VCaP (cell line): ENCODE results near the gene XXYLT1.

Source experiments
- H3K27ac ChIP-seq: fragments of 450-650 bp; 2 replicates; pipeline ENCODE4 v1.5.1; 2017
- TF ChIP-seq, protein P1 (sequence below): fragments of 450-650 bp; conservative IDR thresholded peaks from 2 replicates; pipeline ENCODE4 v1.5.1; 2017; ENCODE audit warnings: mild to moderate bottlenecking, moderate library complexity

Gene XXYLT1

GRCh38 chr3:195043607-195044339 is 227.2 kb downstream of the XXYLT1 start:
- H3K27ac ChIP-seq = no peak overlapping the region
- TF ChIP-seq, protein P1, sequence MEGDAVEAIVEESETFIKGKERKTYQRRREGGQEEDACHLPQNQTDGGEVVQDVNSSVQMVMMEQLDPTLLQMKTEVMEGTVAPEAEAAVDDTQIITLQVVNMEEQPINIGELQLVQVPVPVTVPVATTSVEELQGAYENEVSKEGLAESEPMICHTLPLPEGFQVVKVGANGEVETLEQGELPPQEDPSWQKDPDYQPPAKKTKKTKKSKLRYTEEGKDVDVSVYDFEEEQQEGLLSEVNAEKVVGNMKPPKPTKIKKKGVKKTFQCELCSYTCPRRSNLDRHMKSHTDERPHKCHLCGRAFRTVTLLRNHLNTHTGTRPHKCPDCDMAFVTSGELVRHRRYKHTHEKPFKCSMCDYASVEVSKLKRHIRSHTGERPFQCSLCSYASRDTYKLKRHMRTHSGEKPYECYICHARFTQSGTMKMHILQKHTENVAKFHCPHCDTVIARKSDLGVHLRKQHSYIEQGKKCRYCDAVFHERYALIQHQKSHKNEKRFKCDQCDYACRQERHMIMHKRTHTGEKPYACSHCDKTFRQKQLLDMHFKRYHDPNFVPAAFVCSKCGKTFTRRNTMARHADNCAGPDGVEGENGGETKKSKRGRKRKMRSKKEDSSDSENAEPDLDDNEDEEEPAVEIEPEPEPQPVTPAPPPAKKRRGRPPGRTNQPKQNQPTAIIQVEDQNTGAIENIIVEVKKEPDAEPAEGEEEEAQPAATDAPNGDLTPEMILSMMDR = no peak

DNA sequence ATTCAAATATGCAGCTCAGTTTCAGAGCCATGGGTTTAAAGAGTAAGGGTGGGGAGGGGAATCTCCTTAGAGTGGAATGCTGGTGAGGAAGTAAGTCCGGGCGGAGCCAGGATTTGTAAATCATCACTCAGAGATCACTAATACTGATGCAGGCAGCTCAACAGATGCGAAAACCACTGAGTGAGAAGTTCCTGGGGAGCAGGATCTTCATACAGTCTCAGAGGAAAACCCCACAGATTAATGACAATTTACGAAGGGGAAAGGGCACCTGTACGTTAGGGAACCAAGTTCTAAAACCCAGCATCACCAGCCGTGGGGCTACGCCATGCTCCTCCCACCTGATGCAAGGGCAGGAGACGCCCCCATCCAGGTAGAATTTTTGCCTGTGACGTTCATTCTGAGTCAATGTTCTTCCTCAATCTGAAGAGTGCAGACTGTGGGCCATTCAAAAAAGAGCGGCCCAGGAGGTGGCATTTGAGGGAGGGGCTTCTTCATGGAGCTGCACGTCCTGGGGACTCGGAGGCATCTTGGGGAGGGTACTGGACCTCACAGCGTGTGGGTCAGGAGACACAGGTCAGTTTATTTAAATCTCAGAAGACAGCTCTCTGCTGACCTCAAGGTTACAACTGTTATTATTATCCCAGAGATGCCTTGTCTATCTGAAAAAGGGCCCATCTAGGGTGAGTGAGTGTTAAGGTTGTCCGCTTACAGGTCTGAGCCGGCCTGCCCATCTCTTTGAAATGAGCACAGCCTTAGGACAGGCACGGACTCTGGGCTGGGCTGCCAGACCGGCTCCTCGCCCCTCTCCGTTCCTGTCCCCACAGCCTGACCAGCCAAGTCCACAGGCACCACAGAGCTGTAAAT is 228.0 kb downstream of the XXYLT1 start:
- TF ChIP-seq, protein P1 = no peak
- no peak overlapping the region for H3K27ac ChIP-seq

GRCh38 chr3:195041871-195042742 is 228.9 kb downstream of the XXYLT1 start:
- TF ChIP-seq, protein P1 = no peak

GRCh38 chr3:195040773-195041520 is 230.0 kb downstream of the XXYLT1 start:
- TF ChIP-seq, protein P1 = no peak
- H3K27ac ChIP-seq = no peak overlapping the region

More at GRCh38 chr3:195041871-195042742, 228.9 kb downstream of the XXYLT1 start:
- no peak overlapping the region for H3K27ac ChIP-seq

DNA sequence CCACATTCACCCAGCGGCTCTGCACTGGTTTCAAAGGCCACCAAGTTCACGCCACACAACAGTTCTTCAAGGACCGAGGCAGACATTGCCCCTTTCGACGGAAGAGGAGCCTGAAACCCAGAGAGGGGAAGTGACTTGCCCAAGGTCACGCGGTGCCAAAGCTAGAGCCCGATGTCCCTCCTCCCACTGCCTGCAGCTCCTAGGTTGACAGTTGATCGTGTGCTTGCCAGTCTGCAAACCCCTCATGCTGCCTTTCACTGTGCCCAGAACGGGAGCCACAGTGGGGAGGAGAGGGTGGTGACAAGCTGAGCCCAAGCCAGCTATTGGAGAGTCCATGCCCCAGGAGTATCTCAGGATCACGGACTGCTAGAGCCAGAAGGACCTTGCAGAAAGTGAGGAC is 230.9 kb downstream of the XXYLT1 start:
- H3K27ac ChIP-seq = no peak overlapping the region
- TF ChIP-seq, protein P1 = no peak

GRCh38 chr3:195039180-195039843 is 231.6 kb downstream of the XXYLT1 start:
- H3K27ac ChIP-seq = peak overlapping the region; percentile 11; the same call in 1 of the 2 replicates
- TF ChIP-seq, protein P1 = no peak
